ENCODE results near the gene EFCAB6.

- TF ChIP-seq CTCF (conservative IDR thresholded peaks at IDR 0.05; ENCODE audit: low read length) (no peak), EZH2phosphoT487 (IDR thresholded peaks at IDR 0.05; ENCODE audit: borderline replicate concordance) (no peak)
Observed at GRCh38 chr22:43847376-43848289, 35.5 kb upstream of the EFCAB6 start.
